Fibroblast of lung (primary cell): ENCODE results near the gene LRP8.

Experiments
- CTCF ChIP-seq, 2 donors: IDR thresholded peaks in 1 of 2; conservative IDR thresholded peaks in 1 of 2; 1 replicate in 1 of 2; 2 replicates in 1 of 2; pipeline ENCODE4 v1.5.1; 2011 to 2012; ENCODE audit warnings: low read length in 2 of 2, control low read depth in 1 of 2, inconsistent platforms in 1 of 2, low read depth in 1 of 2, mild to moderate bottlenecking in 1 of 2
- EZH2 ChIP-seq: IDR thresholded peaks from 2 replicates; pipeline ENCODE4 v1.5.1; 2012; ENCODE audit warnings: low read length, control low read depth, mild to moderate bottlenecking; ENCODE audit errors: missing control alignments

GRCh38 chr1:53307037-53307436 is 20.8 kb downstream of the LRP8 start:
- TF ChIP-seq CTCF (conservative IDR thresholded peaks at IDR 0.05 in 1 of 2, IDR thresholded peaks at IDR 0.05 in 1 of 2; ENCODE audit: low read depth in 1 of 2, low read length in 2 of 2) (no peak), EZH2 (no peak)
